ENCODE data around the gene SOX1.

SOX1 gene

DNA sequence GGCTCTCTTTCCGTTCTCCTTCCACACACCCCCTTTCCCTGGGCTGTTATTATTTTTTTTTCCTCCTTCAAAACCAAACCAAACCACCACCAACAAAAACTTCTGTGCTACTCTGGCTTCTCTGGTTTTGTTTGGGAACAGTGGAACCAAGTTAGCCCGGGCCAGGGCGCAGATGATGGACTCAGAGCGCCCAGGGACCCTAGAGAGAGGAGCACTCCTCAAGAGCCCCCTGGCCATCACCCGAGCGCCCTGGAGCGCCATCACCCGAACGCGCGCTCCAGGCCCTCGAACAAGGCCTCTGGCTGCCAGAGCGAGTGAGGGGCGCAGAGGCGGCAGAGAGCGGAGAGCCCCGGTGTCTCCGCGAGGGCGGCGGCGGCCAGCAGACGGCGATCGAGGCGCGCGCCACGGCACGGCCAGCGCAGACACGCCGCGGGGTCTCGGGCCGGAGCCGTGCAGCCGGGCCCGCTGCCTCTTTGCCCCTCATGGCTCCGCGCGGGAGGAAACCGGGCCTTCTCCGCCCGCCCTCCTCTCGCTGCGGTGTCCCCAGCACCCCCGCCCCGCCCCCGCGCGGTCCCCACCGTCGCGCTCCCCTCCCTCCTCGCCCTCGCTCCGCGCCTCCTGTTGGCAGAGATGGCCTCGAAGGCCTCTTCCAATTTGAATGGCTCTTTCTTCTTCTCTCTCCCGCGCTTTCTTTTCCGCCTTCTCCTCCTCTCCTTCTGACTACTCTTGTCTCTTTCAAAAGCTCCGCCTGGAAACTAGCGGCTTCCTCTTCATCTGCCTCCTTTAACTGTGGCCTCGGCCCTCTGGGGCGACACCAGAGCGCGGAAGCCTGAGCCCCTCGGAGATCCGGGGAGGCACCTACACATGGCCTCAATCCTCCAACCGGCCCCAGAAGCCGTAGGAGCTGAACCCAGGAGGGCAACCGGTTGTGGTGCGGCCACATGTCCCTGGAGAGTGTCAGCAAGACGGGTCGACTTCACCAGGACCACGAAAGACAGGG is 4.1 kb upstream of the SOX1 start:
- TF ChIP-seq, protein P1, sequence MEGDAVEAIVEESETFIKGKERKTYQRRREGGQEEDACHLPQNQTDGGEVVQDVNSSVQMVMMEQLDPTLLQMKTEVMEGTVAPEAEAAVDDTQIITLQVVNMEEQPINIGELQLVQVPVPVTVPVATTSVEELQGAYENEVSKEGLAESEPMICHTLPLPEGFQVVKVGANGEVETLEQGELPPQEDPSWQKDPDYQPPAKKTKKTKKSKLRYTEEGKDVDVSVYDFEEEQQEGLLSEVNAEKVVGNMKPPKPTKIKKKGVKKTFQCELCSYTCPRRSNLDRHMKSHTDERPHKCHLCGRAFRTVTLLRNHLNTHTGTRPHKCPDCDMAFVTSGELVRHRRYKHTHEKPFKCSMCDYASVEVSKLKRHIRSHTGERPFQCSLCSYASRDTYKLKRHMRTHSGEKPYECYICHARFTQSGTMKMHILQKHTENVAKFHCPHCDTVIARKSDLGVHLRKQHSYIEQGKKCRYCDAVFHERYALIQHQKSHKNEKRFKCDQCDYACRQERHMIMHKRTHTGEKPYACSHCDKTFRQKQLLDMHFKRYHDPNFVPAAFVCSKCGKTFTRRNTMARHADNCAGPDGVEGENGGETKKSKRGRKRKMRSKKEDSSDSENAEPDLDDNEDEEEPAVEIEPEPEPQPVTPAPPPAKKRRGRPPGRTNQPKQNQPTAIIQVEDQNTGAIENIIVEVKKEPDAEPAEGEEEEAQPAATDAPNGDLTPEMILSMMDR (IDR thresholded peaks at IDR 0.05; ENCODE audit: extremely low read depth, missing control alignments) = no peak
- no peak for DNase-seq (ENCODE audit: low spot score)

DNA sequence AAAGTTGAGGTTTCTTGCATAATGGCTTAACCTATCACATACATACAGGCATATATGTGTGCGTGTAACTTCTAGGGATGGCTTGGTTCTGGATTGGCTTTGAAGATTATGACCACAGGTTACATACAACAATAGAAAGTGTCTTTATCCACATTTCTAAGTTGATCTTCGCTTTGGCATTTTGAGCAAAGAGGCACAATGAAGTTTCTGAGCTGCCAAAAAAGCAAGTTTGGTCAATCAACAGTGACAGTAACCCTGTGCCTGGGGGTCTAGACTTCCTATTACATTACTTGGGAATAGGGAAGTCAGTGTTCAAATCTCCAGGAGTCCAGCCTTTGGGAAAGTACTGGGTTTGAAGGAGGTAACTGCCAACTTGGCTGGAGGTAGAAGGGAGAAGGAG is 3.1 kb upstream of the SOX1 start:
- TF ChIP-seq, protein P1 (IDR thresholded peaks at IDR 0.05; ENCODE audit: extremely low read depth, missing control alignments) = no peak

DNA sequence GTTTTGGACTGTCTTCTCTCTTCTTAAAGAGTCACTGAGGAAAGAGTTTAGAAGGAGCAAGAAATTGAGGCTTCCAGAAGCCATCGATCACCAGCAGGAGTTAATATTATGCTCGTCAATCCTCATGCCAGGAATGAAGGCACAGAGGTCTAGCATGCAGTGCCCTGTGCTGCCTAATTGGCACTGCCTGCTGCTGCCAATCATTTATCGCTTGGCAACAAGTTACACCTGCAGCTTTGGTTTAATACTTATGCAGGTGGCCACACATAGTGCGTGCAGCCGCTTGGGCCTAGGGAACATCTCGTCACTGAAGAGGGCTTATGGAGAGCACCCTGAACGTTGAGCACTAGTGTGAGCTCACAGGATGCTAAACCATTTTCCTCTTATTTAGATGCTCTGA is 2.7 kb upstream of the SOX1 start:
- DNase-seq (ENCODE audit: low spot score) = no peak
- TF ChIP-seq, protein P1 (IDR thresholded peaks at IDR 0.05; ENCODE audit: extremely low read depth, missing control alignments) = no peak

More for the DNA sequence above, 3.1 kb upstream of the SOX1 start:
- DNase-seq (ENCODE audit: low spot score) = no peak

DNA sequence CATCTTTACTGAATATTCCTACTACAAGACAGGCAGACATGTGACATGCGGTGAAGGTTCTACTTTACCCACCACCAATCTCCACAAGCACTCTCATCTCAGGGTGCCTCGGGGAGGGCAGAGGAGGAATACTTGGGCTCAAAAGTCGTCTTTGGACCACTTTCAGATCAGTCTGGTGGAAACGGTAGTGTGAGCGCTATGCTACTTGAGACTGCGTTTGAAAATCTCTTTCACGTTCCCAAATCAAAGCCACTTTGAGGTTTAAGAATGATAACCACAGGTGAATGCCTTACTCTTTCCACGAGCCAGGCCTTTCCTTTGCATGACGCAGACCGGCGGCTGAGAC is 1.5 kb upstream of the SOX1 start:
- DNase-seq (ENCODE audit: low spot score) = no peak
- TF ChIP-seq, protein P1 (IDR thresholded peaks at IDR 0.05; ENCODE audit: extremely low read depth, missing control alignments) = no peak

DNA sequence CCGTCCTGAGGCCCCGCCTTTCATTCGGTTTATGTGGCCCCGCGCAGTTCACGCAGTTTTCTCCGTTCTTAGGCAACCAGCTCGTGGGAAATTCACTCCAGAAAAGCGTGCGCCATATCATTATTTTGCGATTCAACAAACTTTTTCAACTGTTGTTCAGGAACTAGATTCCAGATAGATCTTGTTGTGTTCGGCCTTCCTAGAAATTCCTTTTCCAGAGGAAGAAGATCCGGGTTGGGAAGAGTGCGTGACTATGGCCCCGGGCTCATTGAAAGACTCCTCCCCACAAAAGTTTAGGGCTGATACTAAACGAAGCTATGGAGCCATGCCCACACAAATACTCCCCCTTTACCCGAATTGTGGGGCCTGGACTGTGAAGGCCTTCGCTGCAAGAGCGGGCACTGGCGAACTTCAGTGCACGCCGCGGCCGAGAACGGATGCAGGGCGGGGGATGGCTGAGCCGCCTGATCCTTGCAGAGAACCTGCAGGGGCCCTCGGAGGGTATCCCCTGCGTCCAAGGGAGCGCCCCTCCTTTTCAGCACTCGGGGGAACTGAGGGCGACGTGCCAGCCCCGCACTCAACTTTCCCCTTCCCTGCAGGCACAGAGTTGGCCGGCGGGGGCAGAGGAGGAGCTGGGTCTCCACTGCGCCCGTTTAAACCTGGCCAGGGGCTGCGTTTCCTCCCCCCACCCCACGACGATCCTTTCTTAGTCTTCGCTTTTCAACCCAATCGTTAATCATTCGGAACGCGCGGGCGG is 904 bp upstream of the SOX1 start:
- peak; percentile 39 for DNase-seq (ENCODE audit: low spot score)

DNA sequence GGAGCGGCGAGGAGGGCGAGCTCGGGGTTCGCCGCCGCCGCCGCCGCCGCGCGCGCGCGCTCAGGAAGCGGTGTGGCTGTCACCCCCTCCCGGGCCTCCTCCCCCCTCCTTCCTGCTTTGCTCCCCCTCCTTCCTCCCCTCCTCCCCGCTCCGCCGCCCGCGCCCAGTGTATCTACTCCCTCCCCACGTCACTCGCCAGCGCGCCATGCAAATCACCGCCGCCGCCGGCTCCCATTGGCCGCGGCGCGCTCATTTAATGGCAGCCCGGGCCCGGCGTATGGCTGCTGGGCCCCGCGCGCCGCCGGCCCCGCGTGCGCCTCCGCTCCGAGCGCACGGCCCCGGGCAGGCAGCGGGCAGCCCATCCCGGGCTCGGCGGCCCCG is 335 bp upstream of the SOX1 start:
- no peak for DNase-seq (ENCODE audit: low spot score)
- TF ChIP-seq, protein P1 (IDR thresholded peaks at IDR 0.05; ENCODE audit: extremely low read depth, missing control alignments) = no peak

More for the DNA sequence above, 904 bp upstream of the SOX1 start:
- TF ChIP-seq, protein P1 (IDR thresholded peaks at IDR 0.05; ENCODE audit: extremely low read depth, missing control alignments) = no peak

Measured in GM20000 (cell line).